Sigmoid colon (tissue), 7 donors: ENCODE results near the gene DNMT3B. TPM values are rescaled to one million over a fixed set of nuclear protein-coding genes. Genes with fewer than 3 reads are reported as not detected.

Source experiments
- DNase-seq: peaks from one replicate; pipeline ENCODE4 v3.0.0-alpha.2; 2019
- H3K27ac ChIP-seq, 4 donors: fragments of 200-600 bp; sonication (generic); one replicate each; pipeline ENCODE4 v1.5.1; 2016 to 2019; ENCODE audit warnings: mild to moderate bottlenecking in 1 of 4
- H3K27me3 ChIP-seq, 3 donors: fragments of 200-600 bp; sonication (generic); one replicate each; pipeline ENCODE4 v1.5.1; 2019; ENCODE audit warnings: mild to moderate bottlenecking in 1 of 3
- H3K36me3 ChIP-seq, 4 donors: fragments of 200-600 bp; sonication (generic); one replicate each; pipeline ENCODE4 v1.5.1; 2016 to 2019
- H3K4me1 ChIP-seq, 4 donors: fragments of 200-600 bp; sonication (generic); one replicate each; pipeline ENCODE4 v1.5.1; 2017 to 2019
- H3K4me3 ChIP-seq, 4 donors: fragments of 200-600 bp; sonication (generic); one replicate each; pipeline ENCODE4 v1.5.1; 2017 to 2019; ENCODE audit warnings: mild to moderate bottlenecking in 2 of 4, moderate library complexity in 1 of 4
- H3K9me3 ChIP-seq, 4 donors: fragments of 200-600 bp in 3 of 4; sonication (generic) in 3 of 4; one replicate each; pipeline versions ENCODE4 v1.5.1 to v1.6.1; 2013 to 2019
- EP300 ChIP-seq, 4 donors: sonication (generic); formaldehyde crosslinking; IDR thresholded peaks; one replicate each; pipeline ENCODE4 v1.6.1; 2017; ENCODE audit warnings: antibody characterized with exemption in 4 of 4
- POLR2A ChIP-seq, 2 donors: fragments of 450-650 bp; IDR thresholded peaks; one replicate each; pipeline ENCODE4 v1.6.1; 2016; ENCODE audit warnings: antibody characterized with exemption in 2 of 2, mild to moderate bottlenecking in 2 of 2, moderate library complexity in 2 of 2
- POLR2AphosphoS5 ChIP-seq, 4 donors: sonication (generic); formaldehyde crosslinking; IDR thresholded peaks; one replicate each; pipeline ENCODE4 v1.6.1; 2017; ENCODE audit warnings: antibody characterized with exemption in 4 of 4
- WGBS, 2 donors: extraction: QIAGEN DNeasy Blood & Tissue Kit; methylation state at CpG; one replicate each; pipeline ENCODE4 v1.1.7; 2013; 5-methylcytosine and 5-hydroxymethylcytosine counted together
- intact Hi-C: fragments of 100-400 bp; cut with DNase I; formaldehyde crosslinking; loops from one replicate; pipeline ENCODE4 v1.15.1; 2023
- polyA plus RNA-seq, 3 donors: library from polyadenylated mRNA; stranded (reverse); fragments of 200-250 nt; gene quantifications; one replicate each; pipeline ENCODE4 v1.2.3, GENCODE V29; 2013
- total RNA-seq, 4 donors: library from RNA; depleted of rRNA; stranded (reverse); fragments of >200 nt; gene quantifications; one replicate each; pipeline ENCODE4 v1.1.0, GENCODE V29; 2016
- TF ChIP-seq, protein P1 (sequence below), 4 experiments: fragments of 450-650 bp in 3 of 4; fragments of 200-600 bp in 1 of 4; IDR thresholded peaks; one replicate each; pipeline ENCODE4 v1.5.1; 2016 to 2019; ENCODE audit warnings: antibody characterized with exemption in 4 of 4, mild to moderate bottlenecking in 3 of 4, moderate library complexity in 2 of 4
- donor health status: healthy with polysubstance abuse.
- donor health status: Bipolar disorder and iron deficiency.
- donor health status: healthy.

DNMT3B gene
- total and polyA plus RNA-seq, 7 donors, result 0.36 to 1.7 (median 0.60) TPM; not detected in 1

DNA sequence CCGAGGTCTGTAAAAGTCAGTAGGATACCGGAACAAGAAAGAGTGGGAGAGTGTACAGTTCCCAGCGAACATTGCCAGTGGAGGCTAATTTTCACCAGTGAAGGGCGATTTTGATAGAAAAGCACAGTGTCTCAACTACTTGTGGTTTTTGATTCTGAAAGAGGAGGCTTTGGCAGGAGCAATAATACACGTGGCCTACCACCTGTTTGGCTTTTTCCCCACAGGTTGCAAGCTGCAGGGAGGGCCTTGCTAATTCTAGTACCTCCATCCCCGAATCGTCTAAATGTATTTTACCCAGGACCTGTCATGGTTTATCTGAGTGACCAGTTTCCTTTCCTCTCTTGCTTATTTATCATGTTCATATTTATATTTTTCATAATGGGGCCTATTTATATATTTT, 93.2 kb downstream of the DNMT3B start:
- Histone ChIP-seq H3K4me3 (no peak overlapping the region), H3K27ac (no peak overlapping the region), H3K4me1 (peaks cover 0 to 4% (median 0%) of the 10 kb centered on the region in 4 donors), H3K36me3 (peaks cover 0 to 68% (median 6%) of the 10 kb centered on the region in 4 donors), H3K9me3 (no peaks in the 10 kb centered on the region), H3K27me3 (no peaks in the 10 kb centered on the region)
- WGBS, 2 donors, result 83 to 89% methylated on average over 7 of the region's 7 CpGs
- TF ChIP-seq POLR2AphosphoS5 (IDR thresholded peaks at IDR 0.05) (no peak), EP300 (IDR thresholded peaks at IDR 0.05) (no peak)
- TF ChIP-seq, protein P1, sequence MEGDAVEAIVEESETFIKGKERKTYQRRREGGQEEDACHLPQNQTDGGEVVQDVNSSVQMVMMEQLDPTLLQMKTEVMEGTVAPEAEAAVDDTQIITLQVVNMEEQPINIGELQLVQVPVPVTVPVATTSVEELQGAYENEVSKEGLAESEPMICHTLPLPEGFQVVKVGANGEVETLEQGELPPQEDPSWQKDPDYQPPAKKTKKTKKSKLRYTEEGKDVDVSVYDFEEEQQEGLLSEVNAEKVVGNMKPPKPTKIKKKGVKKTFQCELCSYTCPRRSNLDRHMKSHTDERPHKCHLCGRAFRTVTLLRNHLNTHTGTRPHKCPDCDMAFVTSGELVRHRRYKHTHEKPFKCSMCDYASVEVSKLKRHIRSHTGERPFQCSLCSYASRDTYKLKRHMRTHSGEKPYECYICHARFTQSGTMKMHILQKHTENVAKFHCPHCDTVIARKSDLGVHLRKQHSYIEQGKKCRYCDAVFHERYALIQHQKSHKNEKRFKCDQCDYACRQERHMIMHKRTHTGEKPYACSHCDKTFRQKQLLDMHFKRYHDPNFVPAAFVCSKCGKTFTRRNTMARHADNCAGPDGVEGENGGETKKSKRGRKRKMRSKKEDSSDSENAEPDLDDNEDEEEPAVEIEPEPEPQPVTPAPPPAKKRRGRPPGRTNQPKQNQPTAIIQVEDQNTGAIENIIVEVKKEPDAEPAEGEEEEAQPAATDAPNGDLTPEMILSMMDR (IDR thresholded peaks at IDR 0.05), result no peak
- no peak for DNase-seq
- intact Hi-C loops, result no loop called here

DNA sequence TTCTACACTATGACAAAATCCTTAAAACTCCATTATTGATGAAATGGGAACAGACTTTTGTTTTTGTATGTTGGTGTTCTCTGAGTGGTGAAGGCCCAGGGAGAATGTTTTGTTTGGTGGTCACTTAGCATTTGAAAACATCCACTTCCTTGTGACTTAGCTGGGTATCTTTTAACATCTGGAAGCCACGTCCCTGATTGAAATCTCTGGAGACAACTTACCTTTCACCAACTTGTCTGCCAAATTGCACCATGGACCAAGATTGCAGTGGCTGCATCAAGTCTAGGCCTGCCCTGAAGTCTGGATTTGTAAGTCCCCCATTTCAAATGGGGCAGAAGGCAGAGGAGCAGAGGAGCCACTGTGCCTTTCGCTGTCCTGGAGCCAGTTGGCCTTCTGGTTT, 96.0 kb downstream of the DNMT3B start:
- TF ChIP-seq POLR2A (IDR thresholded peaks at IDR 0.05), result no peak
- TF ChIP-seq, protein P1 (IDR thresholded peaks at IDR 0.05), result no peak
- no peak for TF ChIP-seq POLR2AphosphoS5 (IDR thresholded peaks at IDR 0.05)
- no peak for TF ChIP-seq EP300 (IDR thresholded peaks at IDR 0.05)
- no peaks in the 10 kb centered on the region for H3K27me3 ChIP-seq
- no peak overlapping the region for H3K4me3 ChIP-seq
- intact Hi-C loops, result no loop called here
- peaks cover 0 to 4% (median 0%) of the 10 kb centered on the region in 4 donors for H3K4me1 ChIP-seq
- 87 to 89% methylated on average over 2 of the region's 2 CpGs for WGBS, 2 donors
- H3K9me3 ChIP-seq, result no peaks in the 10 kb centered on the region
- H3K27ac ChIP-seq, result no peak overlapping the region
- peaks cover 0 to 42% (median 5%) of the 10 kb centered on the region in 4 donors for H3K36me3 ChIP-seq
- no peak for DNase-seq

Other genes with a start within 250 kb of the DNMT3B start
- 10 to 100 TPM in 3 of 4 donors, 1 to 10 TPM in 1; 9.2 to 23.8 (median 14.0) TPM for gene NOL4L, start 177.1 kb upstream of the DNMT3B start, total RNA-seq
- gene NOL4L, start 177.1 kb upstream of the DNMT3B start, polyA plus RNA-seq, result 10 to 100 TPM; 16.8 to 34.7 (median 21.9) TPM
- under 1 TPM in 1 of 4 donors, not detected in 3; 0.28 TPM for gene C20orf203, start 88.4 kb upstream of the DNMT3B start, total RNA-seq
- under 1 TPM in 1 of 3 donors, not detected in 2; 0.03 TPM for gene C20orf203, start 88.4 kb upstream of the DNMT3B start, polyA plus RNA-seq
- gene COMMD7, start 18.9 kb upstream of the DNMT3B start, total RNA-seq, result 10 to 100 TPM; 26.3 to 45.1 (median 35.2) TPM
- 10 to 100 TPM; 45.6 to 68.0 (median 46.8) TPM for gene COMMD7, start 18.9 kb upstream of the DNMT3B start, polyA plus RNA-seq
- gene MAPRE1, start 57.6 kb downstream of the DNMT3B start, total RNA-seq, result 100 to 1,000 TPM in 3 of 4 donors, 10 to 100 TPM in 1; 94.7 to 146 (median 131) TPM
- 10 to 100 TPM; 56.8 to 72.4 (median 57.7) TPM for gene MAPRE1, start 57.6 kb downstream of the DNMT3B start, polyA plus RNA-seq
- under 1 TPM in 3 of 4 donors, not detected in 1; 0.49 to 0.83 (median 0.71) TPM for gene EFCAB8, start 96.5 kb downstream of the DNMT3B start, total RNA-seq
- gene EFCAB8, start 96.5 kb downstream of the DNMT3B start, polyA plus RNA-seq, result under 1 TPM in 1 of 3 donors, not detected in 2; 0.06 TPM
- gene SUN5, start 242.0 kb downstream of the DNMT3B start, total RNA-seq, result not detected
- gene SUN5, start 242.0 kb downstream of the DNMT3B start, polyA plus RNA-seq, result not detected
- gene BPIFB2, start 245.3 kb downstream of the DNMT3B start, total RNA-seq, result not detected
- gene BPIFB2, start 245.3 kb downstream of the DNMT3B start, polyA plus RNA-seq, result not detected